K562 (cell line): ENCODE results near the gene COA5. TPM values are rescaled to one million over a fixed set of nuclear protein-coding genes. Genes with fewer than 3 reads are reported as not detected.

Experiments
- ATAC-seq: fragments of 200-7000 bp; cut with Tn5 transposase; 3 replicates; pipeline ENCODE4 v1.9.1; 2020; ENCODE audit warnings: moderate library complexity
- BruUV-seq: library from RNA; stranded (reverse); fragments of 400-500 nt; replicated peaks from 2 replicates; lab custom pipeline; 2021; lab: Mats Ljungman, UMichigan
- CTCF ChIA-PET: fragments of 300-600 bp; formaldehyde crosslinking; extraction: SDS; loops from one replicate; lab custom pipeline; 2021; ENCODE audit warnings: low intra/inter-chr PET ratio; lab: Yijun Ruan, JAX
- POLR2A ChIA-PET: fragments of 300-600, 350-650 bp; sonication (Branson Sonifier 250); formaldehyde crosslinking; extraction: SDS; loops from one replicate; lab custom pipeline; 2021; ENCODE audit warnings: antibody characterized with exemption, inconsistent platforms; lab: Yijun Ruan, JAX
- DNase-seq, 4 experiments: peaks; one replicate each; pipeline versions ENCODE4 v3.0.0 to v3.0.0-alpha.2; 2011 to 2018; ENCODE audit warnings: low spot score in 3 of 4, mixed read lengths in 3 of 4; ENCODE audit errors: extremely low read depth in 1 of 4
- FAIRE-seq: peaks from 2 replicates; lab custom pipeline; 2011; peaks lifted over from hg19 to GRCh38; lab: Jason Lieb, UNC
- H2AFZ ChIP-seq: 2 replicates; pipeline ENCODE4 v1.6.0; 2011; ENCODE audit warnings: low read depth, low read length, control low read depth, inconsistent platforms
- H3K27ac ChIP-seq: fragments of 200-600 bp; 3 replicates; pipeline ENCODE4 v1.8.0; 2011; ENCODE audit warnings: low read depth, mild to moderate bottlenecking, control low read depth, inconsistent platforms, low read length, moderate library complexity, mixed read lengths; ENCODE audit errors: extremely low read depth
- H3K27me3 ChIP-seq, 2 experiments: fragments of 300-600 bp in 1 of 2; 2 replicates in 1 of 2; 3 replicates in 1 of 2; pipeline versions ENCODE4 v1.6.0 to v1.8.0; 2011; ENCODE audit warnings: inconsistent platforms in 2 of 2, low read length in 2 of 2, mild to moderate bottlenecking in 1 of 2, mixed read lengths in 1 of 2, moderate library complexity in 1 of 2; ENCODE audit not compliant: control insufficient read depth in 2 of 2, insufficient read depth in 2 of 2
- H3K36me3 ChIP-seq: fragments of 300-600 bp; 3 replicates; pipeline ENCODE4 v1.8.0; 2011; ENCODE audit warnings: mild to moderate bottlenecking, low read length, inconsistent platforms; ENCODE audit not compliant: control insufficient read depth, insufficient read depth
- H3K4me1 ChIP-seq, 2 experiments: fragments of 200-600 bp in 1 of 2; replicated peaks in 1 of 2; 2 replicates in 1 of 2; 3 replicates in 1 of 2; pipeline versions ENCODE4 v1.5.1 to v1.8.0; 2011; ENCODE audit warnings: inconsistent platforms in 2 of 2, low read length in 2 of 2, mild to moderate bottlenecking in 1 of 2, mixed read lengths in 1 of 2, moderate library complexity in 1 of 2; ENCODE audit not compliant: control insufficient read depth in 2 of 2, insufficient read depth in 2 of 2
- H3K4me2 ChIP-seq: 2 replicates; pipeline ENCODE4 v1.6.1; 2011; ENCODE audit warnings: low read length, control low read depth, inconsistent platforms, mixed read lengths; ENCODE audit not compliant: insufficient read depth
- H3K4me3 ChIP-seq: fragments of 200-600 bp; sonication (generic), shearing (Covaris generic); 2 replicates; pipeline ENCODE4 v1.5.1; 2016; ENCODE audit warnings: control low read depth, inconsistent platforms
- H3K79me2 ChIP-seq: fragments of 200-600 bp; 3 replicates; pipeline ENCODE4 v1.8.0; 2011; ENCODE audit warnings: low read length, inconsistent platforms; ENCODE audit not compliant: control insufficient read depth, insufficient read depth
- H3K9ac ChIP-seq, 2 experiments: 2 replicates each; pipeline versions ENCODE4 v1.6.0 to v1.6.1; 2011; ENCODE audit warnings: low read depth in 2 of 2, low read length in 2 of 2, control low read depth in 1 of 2, inconsistent platforms in 1 of 2, mild to moderate bottlenecking in 1 of 2, mixed read lengths in 1 of 2; ENCODE audit not compliant: insufficient read depth in 1 of 2
- H3K9me1 ChIP-seq: one replicate; pipeline ENCODE4 v1.6.0; 2011; ENCODE audit warnings: inconsistent platforms, mild to moderate bottlenecking, low read length, moderate library complexity; ENCODE audit not compliant: control insufficient read depth, insufficient read depth
- H3K9me3 ChIP-seq: replicated peaks from 2 replicates; pipeline ENCODE4 v1.5.1; 2011; ENCODE audit warnings: low read depth, low read length, inconsistent platforms; ENCODE audit not compliant: control insufficient read depth, insufficient read depth
- H4K20me1 ChIP-seq: replicated peaks from 2 replicates; pipeline ENCODE4 v1.6.1; 2011; ENCODE audit warnings: low read length, inconsistent platforms, mixed read lengths; ENCODE audit not compliant: control insufficient read depth, insufficient read depth
- SP2 ChIP-seq: IDR thresholded peaks from 2 replicates; pipeline ENCODE4 v1.6.1; 2011; ENCODE audit warnings: mild to moderate bottlenecking, low read depth, low read length, moderate library complexity; ENCODE audit not compliant: poor library complexity, severe bottlenecking; ENCODE audit errors: extremely low read depth
- WGBS: fragments of 100-300 bp; shearing (Covaris generic); methylation state at CpG from one replicate; pipeline ENCODE4 v1.1.6; 2016; ENCODE audit warnings: low coverage, mixed read lengths; ENCODE audit not compliant: insufficient coverage; ENCODE audit errors: missing lambda C conversion rate; 5-methylcytosine and 5-hydroxymethylcytosine counted together
- in situ Hi-C: fragments of 300-500 bp; cut with MboI; formaldehyde crosslinking; loops from 4 replicates; pipeline ENCODE4 v1.15.0; 2018; ENCODE audit warnings: inconsistent platforms, mixed read lengths
- intact Hi-C: fragments of 100-400 bp; cut with micrococcal nuclease; formaldehyde crosslinking; loops from 2 replicates; pipeline ENCODE4 v1.14.2; 2022
- polyA plus RNA-seq, 8 experiments: library from polyadenylated mRNA; depleted of rRNA in 4 of 8; stranded (reverse) in 5 of 8; unstranded in 3 of 8; fragments of >200 nt; fragmentation: Nextera tagmentation in 2 of 8; fragmentation: Illumina TruSeq in 1 of 8; extraction: Ambion mirVana in 2 of 8; extraction: Trizol in 1 of 8; gene quantifications; 2 replicates each; pipeline versions ENCODE4 v1.2.1 to v1.2.3, GENCODE V29; 2011 to 2014; ENCODE audit warnings: inconsistent platforms in 1 of 8, missing spikeins in 1 of 8
- total RNA-seq, 7 experiments: library from RNA; depleted of rRNA in 6 of 7; stranded (reverse); fragments of >200 nt in 6 of 7; fragmentation: Illumina TruSeq in 2 of 7; extraction: Trizol in 2 of 7; gene quantifications; 2 replicates each; pipeline versions ENCODE4 v1.2.1 to v1.2.3, GENCODE V29; 2011 to 2021; ENCODE audit warnings: low replicate concordance in 1 of 7
- TF ChIP-seq, protein P1 (sequence below): fragments of 450-650 bp; formaldehyde crosslinking; conservative IDR thresholded peaks from 2 replicates; pipeline ENCODE4 v1.4.0; 2022; ENCODE audit warnings: mild to moderate bottlenecking, missing genetic modification characterization

COA5 gene
- total and polyA plus RNA-seq, 9 of the 15 experiments (the other 6 are each of a cell fraction or from before 2014, with no cell fraction given): 17.9 to 77.6 (median 33.4) TPM

DNA sequence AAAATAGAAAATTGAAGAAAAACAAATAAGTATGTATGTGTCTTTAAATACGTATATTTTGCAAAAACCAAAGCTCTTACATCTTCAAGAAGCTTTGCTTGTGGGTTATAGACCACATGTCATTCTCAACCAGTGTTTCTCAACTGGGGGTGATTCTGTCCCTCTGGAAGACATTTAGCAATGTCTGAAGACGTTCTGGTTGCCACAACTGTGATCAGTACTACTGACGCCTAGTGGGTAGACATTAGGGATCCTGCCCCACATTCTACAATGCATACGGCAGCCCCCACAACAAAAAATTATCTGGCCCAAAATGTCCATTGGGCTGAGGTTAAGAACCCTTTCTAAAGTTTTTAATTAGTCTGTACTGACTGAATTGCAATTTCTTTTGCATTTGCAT is 48.5 kb upstream of the COA5 start:
- Histone ChIP-seq H3K79me2 (no peaks in the 10 kb centered on the region), H3K9ac (no peak overlapping the region), H3K36me3 (no peaks in the 10 kb centered on the region), H3K9me3 (no peaks in the 10 kb centered on the region), H3K27ac (no peak overlapping the region), H3K4me1 (no peaks in the 10 kb centered on the region), H3K4me3 (no peak overlapping the region), H2AFZ (no peak overlapping the region), H3K9me1 (no peaks in the 10 kb centered on the region), H4K20me1 (no peaks in the 10 kb centered on the region), H3K4me2 (no peak overlapping the region), H3K27me3 (no peaks in the 10 kb centered on the region; a peak in 1 of 5 replicates)
- BruUV-seq: no TSS peak
- in situ Hi-C loops: no loop called here
- WGBS: 0% methylated on average over 4 of the region's 4 CpGs
- DNase-seq (no peak), FAIRE-seq (no peak), ATAC-seq (no peak)
- CTCF ChIA-PET: interaction anchor here (0.5 kb wide), 1 partner anchor 72 kb away, joined by 3 read pairs; no protein-coding TSS in a partner anchor
- TF ChIP-seq SP2: no peak
- TF ChIP-seq, protein P1, sequence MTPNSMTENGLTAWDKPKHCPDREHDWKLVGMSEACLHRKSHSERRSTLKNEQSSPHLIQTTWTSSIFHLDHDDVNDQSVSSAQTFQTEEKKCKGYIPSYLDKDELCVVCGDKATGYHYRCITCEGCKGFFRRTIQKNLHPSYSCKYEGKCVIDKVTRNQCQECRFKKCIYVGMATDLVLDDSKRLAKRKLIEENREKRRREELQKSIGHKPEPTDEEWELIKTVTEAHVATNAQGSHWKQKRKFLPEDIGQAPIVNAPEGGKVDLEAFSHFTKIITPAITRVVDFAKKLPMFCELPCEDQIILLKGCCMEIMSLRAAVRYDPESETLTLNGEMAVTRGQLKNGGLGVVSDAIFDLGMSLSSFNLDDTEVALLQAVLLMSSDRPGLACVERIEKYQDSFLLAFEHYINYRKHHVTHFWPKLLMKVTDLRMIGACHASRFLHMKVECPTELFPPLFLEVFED (CRISPR knock-in tag): no peak
- POLR2A ChIA-PET: no interaction called here
- intact Hi-C loops: no loop called here
